ENCODE results near the gene ETV3.

ETV3 gene

GRCh38 chr1:157090196-157090647 is 48.0 kb downstream of the ETV3 start:
- DNase-seq, result peak; percentile 81

- no peak for DNase-seq
Observed at GRCh38 chr1:157089789-157090188, 48.4 kb downstream of the ETV3 start.

- DNase-seq, result no peak
Observed at GRCh38 chr1:157088607-157089006, 49.6 kb downstream of the ETV3 start.

- no peak for DNase-seq
Observed at GRCh38 chr1:157087030-157087429, 51.2 kb downstream of the ETV3 start.

GRCh38 chr1:157086299-157086698 is 51.9 kb downstream of the ETV3 start:
- DNase-seq, result no peak

GRCh38 chr1:157085421-157085820 is 52.8 kb downstream of the ETV3 start:
- no peak for DNase-seq

GRCh38 chr1:157084720-157085119 is 53.5 kb downstream of the ETV3 start:
- no peak for DNase-seq

GRCh38 chr1:157081707-157082106 is 56.5 kb downstream of the ETV3 start:
- DNase-seq, result no peak

- no peak for DNase-seq
Observed at GRCh38 chr1:157080714-157081113, 57.5 kb downstream of the ETV3 start.

GRCh38 chr1:157077394-157077793 is 60.8 kb downstream of the ETV3 start:
- no peak for DNase-seq

- DNase-seq, result peak; percentile 26
Observed at GRCh38 chr1:157073944-157074685, 64.1 kb downstream of the ETV3 start.

Data from NCI-H1694 (cell line).